ENCODE results near the gene RNF138.

RNF138 gene, protein sequence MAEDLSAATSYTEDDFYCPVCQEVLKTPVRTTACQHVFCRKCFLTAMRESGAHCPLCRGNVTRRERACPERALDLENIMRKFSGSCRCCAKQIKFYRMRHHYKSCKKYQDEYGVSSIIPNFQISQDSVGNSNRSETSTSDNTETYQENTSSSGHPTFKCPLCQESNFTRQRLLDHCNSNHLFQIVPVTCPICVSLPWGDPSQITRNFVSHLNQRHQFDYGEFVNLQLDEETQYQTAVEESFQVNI

DNA sequence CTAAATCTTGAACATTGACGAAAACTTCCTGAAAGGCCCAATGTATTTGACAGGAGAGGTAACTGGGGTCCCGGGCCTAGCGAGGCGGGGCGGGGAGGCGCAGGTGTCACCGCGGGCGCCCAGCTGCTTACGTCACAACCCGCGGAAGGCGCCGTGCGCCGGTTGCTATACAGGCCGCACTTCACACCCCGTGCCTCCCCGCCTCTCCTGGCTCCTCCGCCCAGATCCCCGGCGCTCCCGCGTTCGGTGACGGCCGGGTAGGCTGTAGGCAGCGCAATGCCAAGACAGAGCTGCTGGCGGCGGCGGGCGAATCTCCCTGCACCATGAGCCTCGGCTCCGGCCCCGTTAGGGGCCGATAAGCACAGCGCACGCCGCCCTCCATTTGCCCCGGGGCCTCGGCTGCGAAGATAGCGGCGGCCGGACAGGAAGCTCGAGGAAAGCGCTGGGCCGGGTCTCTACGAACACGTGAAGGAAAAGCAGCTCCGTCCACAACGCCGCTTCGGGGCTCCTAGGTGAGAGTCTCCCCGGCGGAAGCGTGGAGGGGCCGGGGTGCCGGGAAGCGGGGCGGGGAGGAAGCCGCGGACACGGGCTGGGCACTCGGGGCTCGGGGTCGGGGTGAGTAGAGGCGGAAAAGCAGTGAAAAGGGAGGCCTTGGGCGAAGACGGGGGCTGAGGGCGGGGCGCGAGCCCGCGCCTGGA lies at the start of gene RNF138:
Gene RNF138 (plus strand): TSS at position 151 of the 698 bp plus-strand sequence. CDS start 903 bp downstream, outside the sequence.
- Histone ChIP-seq H3K27ac (ENCODE audit: low read depth, low read length) (peak within 1 kb of the TSS; percentile 89), H3K4me2 (ENCODE audit: low read depth, low read length, poor library complexity, severe bottlenecking) (peak within 1 kb of the TSS; percentile 96), H3K79me2 (ENCODE audit: insufficient read depth, low read length) (peaks cover 44% of the 10 kb centered on the region), H3F3A (ENCODE audit: insufficient read depth) (peaks cover 19% of the 10 kb centered on the region), H3K36me3 (ENCODE audit: low read length) (peaks cover 15% of the 10 kb centered on the region), H3K9me2 (replicated peaks; ENCODE audit: insufficient read depth, low read length) (no peaks in the 10 kb centered on the region), H3K9me3 (ENCODE audit: insufficient read depth, low read length) (no peaks in the 10 kb centered on the region), H4K20me1 (ENCODE audit: low read depth, low read length) (peaks cover 33% of the 10 kb centered on the region), H3K9ac (ENCODE audit: low read length) (peak within 1 kb of the TSS; percentile 94), H3K27me3 (ENCODE audit: low read length) (no peaks in the 10 kb centered on the region), H2AFZ (ENCODE audit: low read depth, low read length, severe bottlenecking) (peak within 1 kb of the TSS; percentile 90), H3K4me3 (ENCODE audit: insufficient read depth, low read length, poor library complexity, severe bottlenecking) (peak within 1 kb of the TSS; percentile 94)
- TF ChIP-seq, protein P1, sequence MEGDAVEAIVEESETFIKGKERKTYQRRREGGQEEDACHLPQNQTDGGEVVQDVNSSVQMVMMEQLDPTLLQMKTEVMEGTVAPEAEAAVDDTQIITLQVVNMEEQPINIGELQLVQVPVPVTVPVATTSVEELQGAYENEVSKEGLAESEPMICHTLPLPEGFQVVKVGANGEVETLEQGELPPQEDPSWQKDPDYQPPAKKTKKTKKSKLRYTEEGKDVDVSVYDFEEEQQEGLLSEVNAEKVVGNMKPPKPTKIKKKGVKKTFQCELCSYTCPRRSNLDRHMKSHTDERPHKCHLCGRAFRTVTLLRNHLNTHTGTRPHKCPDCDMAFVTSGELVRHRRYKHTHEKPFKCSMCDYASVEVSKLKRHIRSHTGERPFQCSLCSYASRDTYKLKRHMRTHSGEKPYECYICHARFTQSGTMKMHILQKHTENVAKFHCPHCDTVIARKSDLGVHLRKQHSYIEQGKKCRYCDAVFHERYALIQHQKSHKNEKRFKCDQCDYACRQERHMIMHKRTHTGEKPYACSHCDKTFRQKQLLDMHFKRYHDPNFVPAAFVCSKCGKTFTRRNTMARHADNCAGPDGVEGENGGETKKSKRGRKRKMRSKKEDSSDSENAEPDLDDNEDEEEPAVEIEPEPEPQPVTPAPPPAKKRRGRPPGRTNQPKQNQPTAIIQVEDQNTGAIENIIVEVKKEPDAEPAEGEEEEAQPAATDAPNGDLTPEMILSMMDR (IDR thresholded peaks at IDR 0.05; ENCODE audit: insufficient read depth, low read length, poor library complexity, severe bottlenecking) = no peak
- no peak for TF ChIP-seq EZH2phosphoT487 (conservative IDR thresholded peaks at IDR 0.05; ENCODE audit: low read length)

DNA sequence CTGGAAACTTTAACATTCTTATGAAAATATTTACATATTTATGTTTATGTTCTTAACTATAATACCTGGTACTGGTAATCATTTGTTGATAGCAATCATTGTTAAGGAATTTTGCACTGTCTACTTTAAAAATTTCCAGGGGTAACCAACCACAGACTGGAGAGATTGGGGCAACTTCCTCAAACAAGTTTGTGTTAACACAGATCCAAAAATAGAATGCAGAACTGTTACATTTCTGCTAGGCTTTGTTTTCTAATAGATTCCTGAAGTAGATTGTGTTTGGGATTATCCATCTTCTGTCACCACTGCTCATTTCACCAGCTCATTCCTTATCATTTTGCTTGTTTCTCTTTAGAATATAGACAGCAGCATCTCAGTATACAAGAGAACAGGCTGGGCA lies 49.3 kb upstream of the RNF138 start:
- no peak for TF ChIP-seq EZH2phosphoT487 (conservative IDR thresholded peaks at IDR 0.05; ENCODE audit: low read length)
- TF ChIP-seq, protein P1 (IDR thresholded peaks at IDR 0.05; ENCODE audit: insufficient read depth, low read length, poor library complexity, severe bottlenecking) = no peak
- no peaks in the 10 kb centered on the region for H4K20me1 ChIP-seq (ENCODE audit: low read depth, low read length)
- H3K27me3 ChIP-seq (ENCODE audit: low read length) = no peaks in the 10 kb centered on the region
- H3K9me2 ChIP-seq (replicated peaks; ENCODE audit: insufficient read depth, low read length) = no peaks in the 10 kb centered on the region
- no peak overlapping the region for H2AFZ ChIP-seq (ENCODE audit: low read depth, low read length, severe bottlenecking)
- no peaks in the 10 kb centered on the region for H3K79me2 ChIP-seq (ENCODE audit: insufficient read depth, low read length)
- H3K9ac ChIP-seq (ENCODE audit: low read length) = no peak overlapping the region
- no peak overlapping the region for H3K27ac ChIP-seq (ENCODE audit: low read depth, low read length)
- no peak overlapping the region for H3K4me2 ChIP-seq (ENCODE audit: low read depth, low read length, poor library complexity, severe bottlenecking)
- no peaks in the 10 kb centered on the region for H3F3A ChIP-seq (ENCODE audit: insufficient read depth)
- no peaks in the 10 kb centered on the region for H3K9me3 ChIP-seq (ENCODE audit: insufficient read depth, low read length)
- no peak overlapping the region for H3K4me3 ChIP-seq (ENCODE audit: insufficient read depth, low read length, poor library complexity, severe bottlenecking)
- no peaks in the 10 kb centered on the region for H3K36me3 ChIP-seq (ENCODE audit: low read length)

DNA sequence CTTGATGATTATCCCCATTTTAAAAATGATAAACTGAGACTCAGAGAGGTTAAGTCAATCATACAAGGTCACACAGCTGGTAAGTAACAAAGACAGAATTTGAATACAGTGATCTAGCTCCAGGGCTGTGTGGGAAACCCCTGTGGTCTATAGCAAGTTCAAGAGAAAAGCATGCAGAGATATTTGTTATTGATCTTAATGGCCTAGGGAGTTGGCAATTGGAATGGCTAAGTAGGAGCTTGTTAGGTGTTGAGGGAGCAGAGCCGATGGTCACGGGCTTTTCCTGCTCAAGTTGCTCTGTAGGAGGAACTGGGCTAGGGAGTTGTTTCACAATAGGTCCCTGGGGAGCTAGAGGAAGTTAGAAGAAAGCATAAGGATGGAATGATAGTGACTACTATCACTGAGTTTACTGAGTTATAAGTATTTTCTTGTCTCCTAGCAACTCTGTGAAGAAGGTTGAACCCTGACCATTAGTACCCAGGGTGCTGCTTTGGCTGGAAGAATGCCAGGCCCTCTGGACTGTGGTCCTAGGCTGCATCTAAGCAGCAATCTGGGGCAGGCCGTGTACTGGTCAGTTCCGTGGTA lies 43.1 kb upstream of the RNF138 start:
- Histone ChIP-seq H3K27ac (ENCODE audit: low read depth, low read length) (no peak overlapping the region), H2AFZ (ENCODE audit: low read depth, low read length, severe bottlenecking) (no peak overlapping the region), H3F3A (ENCODE audit: insufficient read depth) (no peaks in the 10 kb centered on the region), H3K79me2 (ENCODE audit: insufficient read depth, low read length) (no peaks in the 10 kb centered on the region), H3K4me3 (ENCODE audit: insufficient read depth, low read length, poor library complexity, severe bottlenecking) (no peak overlapping the region), H3K9me2 (replicated peaks; ENCODE audit: insufficient read depth, low read length) (no peaks in the 10 kb centered on the region), H4K20me1 (ENCODE audit: low read depth, low read length) (no peaks in the 10 kb centered on the region), H3K36me3 (ENCODE audit: low read length) (no peaks in the 10 kb centered on the region), H3K27me3 (ENCODE audit: low read length) (no peaks in the 10 kb centered on the region), H3K9ac (ENCODE audit: low read length) (no peak overlapping the region), H3K4me2 (ENCODE audit: low read depth, low read length, poor library complexity, severe bottlenecking) (no peak overlapping the region), H3K9me3 (ENCODE audit: insufficient read depth, low read length) (no peaks in the 10 kb centered on the region)
- TF ChIP-seq, protein P1 (IDR thresholded peaks at IDR 0.05; ENCODE audit: insufficient read depth, low read length, poor library complexity, severe bottlenecking) = no peak
- TF ChIP-seq EZH2phosphoT487 (conservative IDR thresholded peaks at IDR 0.05; ENCODE audit: low read length) = no peak

Data from SU-DHL-6 (cell line).